ENCODE results near the gene CRTAC1. TPM values are rescaled to one million over a fixed set of nuclear protein-coding genes. Genes with fewer than 3 reads are reported as not detected.

CRTAC1 gene
- total RNA-seq, 1 donor from 2014 or later, result 0.51 TPM

- no peak for DNase-seq
Observed at GRCh38 chr10:97895084-97895483, 135.3 kb downstream of the CRTAC1 start.

- no peak for DNase-seq
Observed at GRCh38 chr10:97894092-97894491, 136.3 kb downstream of the CRTAC1 start.

DNA sequence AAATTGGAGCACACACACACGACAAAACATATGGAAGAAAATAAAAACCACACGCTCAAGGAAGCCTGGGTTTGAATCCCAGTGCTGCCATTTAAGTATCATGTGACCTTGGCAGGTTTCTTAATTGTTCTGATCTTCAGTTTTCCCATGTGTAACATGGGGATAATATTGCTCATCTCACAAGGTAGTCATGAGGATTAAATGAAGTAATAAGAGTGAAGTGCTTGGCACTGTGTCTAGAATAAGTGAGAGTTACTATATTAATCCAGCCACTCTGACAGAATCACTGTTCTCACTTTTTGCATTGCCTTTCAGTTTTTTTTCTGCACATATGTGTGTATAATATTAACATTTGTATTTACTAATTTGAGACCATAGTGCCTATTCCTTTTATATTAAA, 137.5 kb downstream of the CRTAC1 start:
- no peak for DNase-seq

- no peak for DNase-seq
Observed at GRCh38 chr10:97892506-97892905, 137.9 kb downstream of the CRTAC1 start.

- no peak for DNase-seq
Observed at GRCh38 chr10:97891497-97892167, 138.8 kb downstream of the CRTAC1 start.

- peak; percentile 55 for DNase-seq
Observed at GRCh38 chr10:97889461-97890265, 140.8 kb downstream of the CRTAC1 start.

- peak; percentile 19 for DNase-seq
Observed at GRCh38 chr10:97888641-97889262, 141.7 kb downstream of the CRTAC1 start.

DNA sequence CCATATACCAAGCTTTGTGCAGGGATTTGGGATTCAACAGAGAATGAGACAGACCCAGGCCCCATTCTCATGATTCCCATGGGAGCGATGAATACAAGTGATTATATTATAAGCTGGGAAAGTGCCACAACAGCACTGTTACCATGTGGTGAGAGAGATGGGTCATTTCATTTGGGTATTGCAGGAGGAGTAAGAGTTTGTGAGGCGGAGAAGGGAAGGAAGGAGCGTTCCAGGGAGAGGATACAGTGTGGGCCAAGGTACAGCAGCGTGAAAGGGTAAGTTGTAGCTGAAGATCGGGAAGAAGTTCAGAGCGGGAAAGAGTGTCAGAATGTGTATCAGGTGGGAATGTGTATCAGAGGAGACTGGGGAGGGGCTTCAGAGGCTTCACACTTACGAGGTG, 142.3 kb downstream of the CRTAC1 start:
- DNase-seq, result no peak

- no peak for DNase-seq
Observed at GRCh38 chr10:97887399-97887798, 143.0 kb downstream of the CRTAC1 start.

DNA sequence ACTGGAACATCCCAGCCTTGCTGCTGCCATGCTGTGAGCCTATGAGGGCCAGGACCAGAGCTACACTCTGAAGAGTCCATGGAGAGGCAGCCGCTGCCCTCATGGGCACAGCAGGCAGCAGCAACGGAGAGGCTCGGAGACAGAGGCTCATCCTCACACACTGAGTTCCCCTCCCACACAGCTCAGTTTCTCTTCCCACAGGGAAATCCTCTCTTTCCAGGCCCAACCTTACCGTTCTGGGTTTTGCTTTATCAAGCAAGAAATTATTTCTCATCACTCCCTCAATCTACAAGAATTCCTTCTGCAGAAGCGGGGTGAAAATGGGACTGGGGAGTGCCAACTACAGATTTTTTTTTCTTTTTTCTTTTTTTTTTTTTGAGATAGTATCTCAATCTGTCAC, 144.1 kb downstream of the CRTAC1 start:
- DNase-seq, result no peak

GRCh38 chr10:97883092-97883485, 147.3 kb downstream of the CRTAC1 start:
- no peak for DNase-seq

DNA sequence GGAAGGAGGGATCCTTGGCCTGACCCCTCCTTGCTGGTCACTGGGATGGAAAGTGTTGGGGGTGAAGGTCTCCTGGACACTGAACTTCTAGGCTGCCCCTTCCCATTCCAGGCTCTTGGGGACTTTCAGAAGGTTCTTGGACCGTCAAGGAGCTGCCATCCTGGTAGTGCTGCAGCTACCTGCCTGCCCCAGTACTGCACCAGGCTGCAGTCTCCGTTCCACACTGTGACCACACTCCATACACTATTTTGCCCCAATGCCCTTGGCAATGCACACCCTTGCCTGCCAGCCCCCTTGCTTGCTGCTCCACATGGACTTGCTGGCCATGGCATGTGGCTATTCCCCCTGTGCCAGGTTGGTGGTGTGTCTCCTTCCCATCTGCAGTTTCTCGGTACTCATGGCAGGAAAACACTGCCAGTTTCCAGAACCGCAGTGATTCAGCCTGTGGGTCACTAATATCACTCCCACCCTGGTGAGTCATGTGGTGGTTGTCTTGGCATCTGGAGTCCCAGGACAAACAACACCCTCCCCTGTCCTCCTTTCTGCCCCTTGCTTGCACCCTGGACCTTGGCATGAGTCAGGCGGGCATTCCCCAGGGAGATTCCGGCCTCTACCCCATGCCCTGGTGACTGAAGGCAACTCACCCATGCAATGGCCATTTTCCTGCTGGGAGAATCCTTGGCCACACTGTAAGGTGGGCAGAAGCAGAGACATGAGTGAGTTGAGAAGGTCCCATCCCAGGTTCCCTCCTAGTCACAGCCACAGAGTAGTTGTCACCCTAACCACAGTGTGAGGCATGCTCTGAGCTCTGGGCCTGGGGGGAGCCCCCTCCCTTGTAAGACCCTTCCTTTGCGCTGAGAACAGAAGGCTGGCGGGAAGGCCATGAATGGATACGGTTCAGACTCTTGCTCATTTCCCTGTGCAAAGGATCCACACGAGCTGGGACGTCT, 148.0 kb downstream of the CRTAC1 start:
- DNase-seq, result peak; percentile 53

GRCh38 chr10:97880109-97880508, 150.3 kb downstream of the CRTAC1 start:
- DNase-seq, result no peak

DNA sequence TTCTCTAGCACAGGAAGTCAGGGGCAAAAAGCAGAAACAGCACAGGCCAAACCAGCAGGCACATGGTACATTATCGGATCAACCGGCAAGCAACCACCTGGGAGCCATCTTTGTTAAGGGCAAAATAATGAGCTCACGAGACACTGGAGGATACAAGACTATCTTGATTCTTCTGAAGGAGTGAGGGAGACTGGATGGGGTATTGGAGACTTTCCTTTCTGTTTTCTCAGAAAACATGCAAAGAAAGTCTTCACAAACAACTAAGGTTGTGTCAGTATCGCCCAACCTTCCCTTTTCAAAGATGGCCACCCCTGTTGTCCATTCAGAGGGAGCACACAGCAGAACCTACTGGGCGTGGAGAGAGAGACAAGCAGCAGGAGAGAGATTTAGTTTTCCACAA, 151.2 kb downstream of the CRTAC1 start:
- DNase-seq, result no peak

DNA sequence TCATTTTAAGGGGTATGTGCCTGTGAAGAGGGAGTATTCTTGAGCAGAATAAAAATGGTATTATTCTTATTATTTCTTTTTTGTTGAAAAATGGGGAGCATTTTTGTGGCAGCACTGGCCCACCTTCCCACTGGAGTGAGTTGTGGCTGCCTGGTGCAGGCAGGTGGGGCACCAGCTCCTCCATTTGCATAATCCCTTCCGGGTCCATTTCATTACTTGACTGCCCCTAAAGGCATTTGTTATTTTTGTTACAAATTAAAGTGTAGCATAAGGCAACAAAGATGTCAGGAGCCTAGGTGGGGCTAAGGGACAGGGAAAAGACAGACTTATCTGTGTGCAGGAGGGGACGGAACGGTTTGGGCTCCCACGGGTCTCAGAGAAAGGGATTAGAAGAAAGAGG, 154.0 kb downstream of the CRTAC1 start:
- no peak for DNase-seq

- DNase-seq, result peak; percentile 67
Observed at GRCh38 chr10:97875391-97875790, 155.0 kb downstream of the CRTAC1 start.

GRCh38 chr10:97874332-97874731, 156.1 kb downstream of the CRTAC1 start:
- no peak for DNase-seq

DNA sequence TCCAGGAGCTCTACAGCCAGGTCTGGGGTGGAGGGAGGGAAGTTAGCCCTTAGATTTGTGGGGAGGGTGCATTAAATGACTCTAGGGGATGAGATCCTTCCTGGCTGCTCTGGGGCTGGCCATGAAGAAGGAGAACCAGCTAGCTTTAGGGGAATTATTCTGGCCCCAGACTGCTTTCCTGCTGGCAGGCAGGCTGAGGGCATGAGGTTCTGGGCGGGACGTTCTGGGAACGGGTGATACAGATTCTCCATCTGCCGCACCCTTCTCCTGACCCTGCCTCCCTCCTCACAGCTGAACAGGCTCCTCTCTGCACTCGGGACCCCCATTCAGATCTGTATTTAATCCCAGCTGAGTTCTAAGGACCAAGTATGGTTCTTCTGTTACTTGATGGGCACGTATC, 156.9 kb downstream of the CRTAC1 start:
- no peak for DNase-seq

DNA sequence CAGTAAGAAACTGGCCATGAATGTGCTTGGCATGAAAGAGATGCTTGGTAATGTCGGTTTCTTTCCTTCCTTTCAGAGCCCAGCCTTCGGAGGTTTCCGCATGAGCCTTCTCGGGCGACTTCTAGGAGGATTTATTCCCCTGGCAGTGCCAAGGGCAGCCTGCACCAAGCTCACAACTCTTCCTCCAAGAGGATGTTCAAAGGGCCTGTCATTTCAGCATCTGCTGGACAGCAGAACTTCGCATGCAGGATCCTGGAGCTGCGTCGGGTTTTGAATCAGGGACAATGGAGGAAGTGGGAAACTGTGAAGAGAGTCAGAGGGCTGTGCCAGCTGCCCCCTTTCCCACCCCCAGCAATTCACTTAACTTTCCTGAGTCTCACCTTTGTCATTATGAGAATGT, 159.4 kb downstream of the CRTAC1 start:
- no peak for DNase-seq

DNA sequence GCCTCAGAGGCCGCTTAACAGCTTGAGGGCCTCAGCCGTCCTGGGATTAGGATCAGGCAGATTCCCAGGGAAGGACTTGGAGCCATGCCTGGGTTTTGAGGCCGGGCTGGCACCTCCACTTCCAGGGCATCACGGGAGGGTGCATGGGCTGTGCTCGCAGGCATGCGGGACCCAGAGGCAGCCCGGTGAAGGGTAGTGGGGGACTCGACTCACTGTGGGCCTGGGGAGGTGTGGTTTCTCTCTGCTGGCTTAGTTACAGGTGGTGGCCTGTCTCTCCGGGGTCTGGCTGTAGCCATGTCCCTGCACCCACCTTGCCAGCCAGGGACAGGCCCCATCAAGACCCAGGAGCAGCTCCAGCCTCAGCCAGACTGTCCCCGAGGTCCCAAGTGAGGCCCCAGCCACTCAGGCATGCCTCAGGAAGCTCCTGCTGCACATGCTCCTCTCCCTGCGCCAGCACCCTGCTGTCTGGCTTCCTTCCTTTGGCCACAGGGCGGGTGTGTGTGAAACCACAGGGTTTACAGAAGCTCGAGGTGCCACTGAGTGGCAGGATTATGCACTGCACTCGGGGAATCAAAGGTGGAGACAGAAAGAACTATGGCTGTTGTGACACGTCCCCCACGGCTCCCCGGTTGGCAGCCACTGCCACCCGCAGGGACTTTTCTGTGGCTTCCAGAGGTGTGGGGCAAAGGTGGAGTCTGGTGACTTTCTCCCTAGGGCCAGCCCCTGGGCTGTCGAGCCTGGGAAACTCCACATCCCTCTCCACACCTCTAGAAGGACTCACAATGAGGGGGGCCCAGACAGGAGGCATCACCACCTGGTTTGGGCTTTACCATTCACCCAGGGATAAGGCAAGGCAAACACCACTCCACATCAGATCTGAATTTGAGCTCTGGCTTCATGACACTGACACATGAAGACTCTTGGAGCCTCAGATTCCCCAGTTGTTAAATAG, 161.1 kb downstream of the CRTAC1 start:
- DNase-seq, result peak; percentile 80

DNA sequence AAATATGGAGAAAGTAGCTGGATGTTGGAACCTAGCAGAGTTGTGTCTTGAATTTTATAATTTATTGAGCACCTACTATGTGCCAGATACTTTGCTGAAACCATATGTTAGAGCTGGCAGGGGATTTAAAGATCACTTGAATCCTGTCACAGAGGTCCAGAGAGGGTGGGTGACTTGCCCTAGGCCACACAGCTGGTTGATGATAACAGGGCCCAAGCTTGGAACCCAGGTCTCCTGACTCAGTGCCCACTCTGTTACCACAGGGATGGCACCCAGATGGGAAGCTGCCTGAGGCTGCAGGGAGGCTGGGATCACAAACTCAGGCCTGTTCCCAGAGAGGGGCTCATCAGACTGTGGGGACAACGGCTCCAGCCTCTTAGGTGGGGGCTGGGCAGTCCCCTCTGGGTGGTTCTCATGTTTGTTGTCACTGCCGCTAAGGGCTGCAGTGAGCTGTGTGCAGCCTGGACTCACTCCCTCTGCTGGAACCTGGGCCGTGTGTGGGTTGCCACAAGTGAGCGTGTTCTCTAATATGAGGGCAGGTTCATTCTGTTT, 162.2 kb downstream of the CRTAC1 start:
- no peak for DNase-seq

Measured in dermis blood vessel endothelial cell (primary cell).